K562 (cell line): ENCODE results near the gene GMPR. TPM values are rescaled to one million over a fixed set of nuclear protein-coding genes. Genes with fewer than 3 reads are reported as not detected.

Experiments
- CCAR2 ChIP-seq: fragments of 200-400 bp; formaldehyde crosslinking; IDR thresholded peaks from 2 replicates; pipeline ENCODE4 v1.6.1; 2017; ENCODE audit warnings: mild to moderate bottlenecking, low read depth, low read length
- CREBBP ChIP-seq: IDR thresholded peaks from one replicate; pipeline ENCODE4 v1.6.1; 2012; ENCODE audit warnings: low read depth, mild to moderate bottlenecking, control low read depth, inconsistent platforms, low read length
- EP300 ChIP-seq: IDR thresholded peaks from 2 replicates; pipeline ENCODE4 v1.6.1; 2012; ENCODE audit warnings: low read length, improper control_type of control experiment
- HDAC3 ChIP-seq: fragments of 450-650 bp; IDR thresholded peaks from 2 replicates; pipeline ENCODE4 v1.6.1; 2018; ENCODE audit warnings: borderline replicate concordance, mild to moderate bottlenecking, moderate library complexity; ENCODE audit not compliant: partially characterized antibody
- HNRNPH1 ChIP-seq: fragments of 200-400 bp; formaldehyde crosslinking; optimal IDR thresholded peaks from 2 replicates; pipeline ENCODE3; 2017; ENCODE audit warnings: low read depth, mild to moderate bottlenecking, low read length, moderate library complexity
- KAT8 ChIP-seq: fragments of 450-650 bp; IDR thresholded peaks from 2 replicates; pipeline ENCODE4 v1.6.1; 2016; ENCODE audit warnings: low read depth, mild to moderate bottlenecking
- KLF6 ChIP-seq: fragments of 250-450 bp; sonication (Bioruptor Pico); IDR thresholded peaks from 2 replicates; pipeline ENCODE4 v1.4.0; 2020; ENCODE audit warnings: mild to moderate bottlenecking, moderate library complexity, borderline replicate concordance
- MCM3 ChIP-seq: fragments of 450-650 bp; IDR thresholded peaks from 2 replicates; pipeline ENCODE4 v1.6.1; 2016
- MECOM ChIP-seq: fragments of 250-450 bp; sonication (Bioruptor Pico); IDR thresholded peaks from 2 replicates; pipeline ENCODE4 v1.8.0; 2022; ENCODE audit warnings: inconsistent platforms
- MTA3 ChIP-seq: fragments of 450-650 bp; formaldehyde crosslinking; IDR thresholded peaks from 2 replicates; pipeline ENCODE4 v1.6.1; 2017; ENCODE audit warnings: mild to moderate bottlenecking, borderline replicate concordance
- MTF1 ChIP-seq: fragments of 250-450 bp; sonication (Bioruptor Pico); IDR thresholded peaks from 2 replicates; pipeline ENCODE4 v1.9.0; 2021; ENCODE audit warnings: moderate library complexity, mild to moderate bottlenecking, inconsistent platforms, borderline replicate concordance
- NFE2L1 ChIP-seq: fragments of 450-650 bp; IDR thresholded peaks from 2 replicates; pipeline ENCODE4 v1.6.1; 2016; ENCODE audit warnings: missing genetic modification characterization, low read depth, mild to moderate bottlenecking, missing compliant biosample characterization, moderate library complexity, borderline replicate concordance
- NFIC ChIP-seq: fragments of 450-650 bp; IDR thresholded peaks from 2 replicates; pipeline ENCODE4 v1.6.1; 2017; ENCODE audit warnings: mild to moderate bottlenecking, inconsistent platforms
- NFYB ChIP-seq: IDR thresholded peaks from 2 replicates; pipeline ENCODE4 v1.6.1; 2011; ENCODE audit warnings: mild to moderate bottlenecking, moderate library complexity; ENCODE audit not compliant: insufficient read length; ENCODE audit errors: extremely low read depth
- PURB ChIP-seq: sonication (generic); formaldehyde crosslinking; IDR thresholded peaks from 2 replicates; pipeline ENCODE4 v1.9.0; 2021; ENCODE audit warnings: low read depth, mild to moderate bottlenecking, missing genetic modification reagents
- SP2 ChIP-seq: IDR thresholded peaks from 2 replicates; pipeline ENCODE4 v1.6.1; 2011; ENCODE audit warnings: mild to moderate bottlenecking, low read depth, low read length, moderate library complexity; ENCODE audit not compliant: poor library complexity, severe bottlenecking; ENCODE audit errors: extremely low read depth
- SREBF1 ChIP-seq: fragments of 150-350 bp; IDR thresholded peaks from 2 replicates; pipeline ENCODE4 v1.6.1; 2014; ENCODE audit warnings: antibody characterized with exemption, low read depth, low read length, borderline replicate concordance
- polyA plus RNA-seq, 8 experiments: library from polyadenylated mRNA; depleted of rRNA in 4 of 8; stranded (reverse) in 5 of 8; unstranded in 3 of 8; fragments of >200 nt; fragmentation: Nextera tagmentation in 2 of 8; fragmentation: Illumina TruSeq in 1 of 8; extraction: Ambion mirVana in 2 of 8; extraction: Trizol in 1 of 8; gene quantifications; 2 replicates each; pipeline versions ENCODE4 v1.2.1 to v1.2.3, GENCODE V29; 2011 to 2014; ENCODE audit warnings: inconsistent platforms in 1 of 8, missing spikeins in 1 of 8
- total RNA-seq, 7 experiments: library from RNA; depleted of rRNA in 6 of 7; stranded (reverse); fragments of >200 nt in 6 of 7; fragmentation: Illumina TruSeq in 2 of 7; extraction: Trizol in 2 of 7; gene quantifications; 2 replicates each; pipeline versions ENCODE4 v1.2.1 to v1.2.3, GENCODE V29; 2011 to 2021; ENCODE audit warnings: low replicate concordance in 1 of 7
- TF ChIP-seq, protein P1 (sequence below): fragments of 450-650 bp; IDR thresholded peaks from 2 replicates; pipeline ENCODE4 v1.6.1; 2016; ENCODE audit warnings: low read depth, mild to moderate bottlenecking, moderate library complexity
- TF ChIP-seq, protein P2 (sequence below): fragments of 450-650 bp; IDR thresholded peaks from 2 replicates; pipeline ENCODE4 v1.6.1; 2017; ENCODE audit warnings: antibody characterized with exemption
- TF ChIP-seq, protein P3 (sequence below): sonication (generic); formaldehyde crosslinking; IDR thresholded peaks from 2 replicates; pipeline ENCODE4 v1.8.1; 2023; ENCODE audit warnings: mild to moderate bottlenecking, missing genetic modification reagents

Gene GMPR
- total and polyA plus RNA-seq, 9 of the 15 experiments (the other 6 are each of a cell fraction or from before 2014, with no cell fraction given): 34.6 to 83.7 (median 49.8) TPM

- TF ChIP-seq, protein P1, sequence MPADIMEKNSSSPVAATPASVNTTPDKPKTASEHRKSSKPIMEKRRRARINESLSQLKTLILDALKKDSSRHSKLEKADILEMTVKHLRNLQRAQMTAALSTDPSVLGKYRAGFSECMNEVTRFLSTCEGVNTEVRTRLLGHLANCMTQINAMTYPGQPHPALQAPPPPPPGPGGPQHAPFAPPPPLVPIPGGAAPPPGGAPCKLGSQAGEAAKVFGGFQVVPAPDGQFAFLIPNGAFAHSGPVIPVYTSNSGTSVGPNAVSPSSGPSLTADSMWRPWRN: no peak
- TF ChIP-seq CCAR2 (no peak), CREBBP (no peak), SREBF1 (no peak), PURB (CRISPR knock-in tag) (no peak), MTA3 (no peak), HDAC3 (no peak), SP2 (no peak), NFE2L1 (tag) (no peak), EP300 (no peak), HNRNPH1 (no peak), MCM3 (no peak), KAT8 (no peak), NFIC (peak; percentile 33), NFYB (no peak), MECOM (CRISPR knock-in tag) (no peak), KLF6 (CRISPR knock-in tag) (no peak), MTF1 (peak; percentile 52; the same call in 1 of the 2 replicates)
- TF ChIP-seq, protein P2, sequence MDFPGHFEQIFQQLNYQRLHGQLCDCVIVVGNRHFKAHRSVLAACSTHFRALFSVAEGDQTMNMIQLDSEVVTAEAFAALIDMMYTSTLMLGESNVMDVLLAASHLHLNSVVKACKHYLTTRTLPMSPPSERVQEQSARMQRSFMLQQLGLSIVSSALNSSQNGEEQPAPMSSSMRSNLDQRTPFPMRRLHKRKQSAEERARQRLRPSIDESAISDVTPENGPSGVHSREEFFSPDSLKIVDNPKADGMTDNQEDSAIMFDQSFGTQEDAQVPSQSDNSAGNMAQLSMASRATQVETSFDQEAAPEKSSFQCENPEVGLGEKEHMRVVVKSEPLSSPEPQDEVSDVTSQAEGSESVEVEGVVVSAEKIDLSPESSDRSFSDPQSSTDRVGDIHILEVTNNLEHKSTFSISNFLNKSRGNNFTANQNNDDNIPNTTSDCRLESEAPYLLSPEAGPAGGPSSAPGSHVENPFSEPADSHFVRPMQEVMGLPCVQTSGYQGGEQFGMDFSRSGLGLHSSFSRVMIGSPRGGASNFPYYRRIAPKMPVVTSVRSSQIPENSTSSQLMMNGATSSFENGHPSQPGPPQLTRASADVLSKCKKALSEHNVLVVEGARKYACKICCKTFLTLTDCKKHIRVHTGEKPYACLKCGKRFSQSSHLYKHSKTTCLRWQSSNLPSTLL: no peak
- TF ChIP-seq, protein P3, sequence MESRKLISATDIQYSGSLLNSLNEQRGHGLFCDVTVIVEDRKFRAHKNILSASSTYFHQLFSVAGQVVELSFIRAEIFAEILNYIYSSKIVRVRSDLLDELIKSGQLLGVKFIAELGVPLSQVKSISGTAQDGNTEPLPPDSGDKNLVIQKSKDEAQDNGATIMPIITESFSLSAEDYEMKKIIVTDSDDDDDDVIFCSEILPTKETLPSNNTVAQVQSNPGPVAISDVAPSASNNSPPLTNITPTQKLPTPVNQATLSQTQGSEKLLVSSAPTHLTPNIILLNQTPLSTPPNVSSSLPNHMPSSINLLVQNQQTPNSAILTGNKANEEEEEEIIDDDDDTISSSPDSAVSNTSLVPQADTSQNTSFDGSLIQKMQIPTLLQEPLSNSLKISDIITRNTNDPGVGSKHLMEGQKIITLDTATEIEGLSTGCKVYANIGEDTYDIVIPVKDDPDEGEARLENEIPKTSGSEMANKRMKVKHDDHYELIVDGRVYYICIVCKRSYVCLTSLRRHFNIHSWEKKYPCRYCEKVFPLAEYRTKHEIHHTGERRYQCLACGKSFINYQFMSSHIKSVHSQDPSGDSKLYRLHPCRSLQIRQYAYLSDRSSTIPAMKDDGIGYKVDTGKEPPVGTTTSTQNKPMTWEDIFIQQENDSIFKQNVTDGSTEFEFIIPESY (CRISPR knock-in tag): peak; percentile 99
These were observed 21.8 kb upstream of the GMPR start (continued) for GRCh38 chr6:16216501-16217155.
